Ectodermal cell (in vitro differentiated cells): ENCODE data around the gene WDFY2.

Source experiments
- H3K27ac ChIP-seq: 2 replicates; pipeline ENCODE4 v1.7.0; 2013; ENCODE audit warnings: mild to moderate bottlenecking, low read depth, low read length; ENCODE audit not compliant: insufficient read depth, poor library complexity, severe bottlenecking
- H3K27me3 ChIP-seq: 2 replicates; pipeline ENCODE4 v1.7.0; 2013; ENCODE audit warnings: mild to moderate bottlenecking, low read length; ENCODE audit not compliant: insufficient read depth, control insufficient read depth, poor library complexity, severe bottlenecking
- H3K36me3 ChIP-seq: one replicate; pipeline ENCODE4 v1.7.0; 2013; ENCODE audit warnings: low read length; ENCODE audit not compliant: control insufficient read depth, insufficient read depth
- H3K4me1 ChIP-seq: one replicate; pipeline ENCODE4 v1.7.0; 2013; ENCODE audit warnings: low read length; ENCODE audit not compliant: control insufficient read depth, insufficient read depth
- H3K4me3 ChIP-seq: 2 replicates; pipeline ENCODE4 v1.7.0; 2013; ENCODE audit warnings: low read depth, low read length, control low read depth; ENCODE audit not compliant: insufficient read depth
- H3K9me3 ChIP-seq: 2 replicates; pipeline ENCODE4 v1.7.0; 2013; ENCODE audit warnings: mild to moderate bottlenecking, low read length, moderate library complexity; ENCODE audit not compliant: control insufficient read depth
- WGBS, 2 experiments: methylation state at CpG; one replicate each; pipeline ENCODE4 v1.1.7; 2013; ENCODE audit warnings: missing lambda C conversion rate in 2 of 2; 5-methylcytosine and 5-hydroxymethylcytosine counted together

Gene WDFY2

GRCh38 chr13:51697181-51697580, 112.9 kb downstream of the WDFY2 start:
- no peak overlapping the region for H3K27ac ChIP-seq
- no peaks in the 10 kb centered on the region for H3K9me3 ChIP-seq
- H3K36me3 ChIP-seq, result no peaks in the 10 kb centered on the region
- H3K4me3 ChIP-seq, result no peak overlapping the region
- H3K4me1 ChIP-seq, result no peaks in the 10 kb centered on the region
- 88 to 94% methylated on average over 4 of the region's 4 CpGs for WGBS, 2 experiments
- no peaks in the 10 kb centered on the region for H3K27me3 ChIP-seq

GRCh38 chr13:51697855-51698254, 113.6 kb downstream of the WDFY2 start:
- Histone ChIP-seq H3K36me3 (no peaks in the 10 kb centered on the region), H3K4me1 (no peaks in the 10 kb centered on the region), H3K4me3 (no peak overlapping the region), H3K9me3 (no peaks in the 10 kb centered on the region), H3K27ac (no peak overlapping the region), H3K27me3 (no peaks in the 10 kb centered on the region)
- WGBS, 2 experiments, result 85 to 100% methylated on average over 1 to 2 of the region's 2 CpGs

DNA sequence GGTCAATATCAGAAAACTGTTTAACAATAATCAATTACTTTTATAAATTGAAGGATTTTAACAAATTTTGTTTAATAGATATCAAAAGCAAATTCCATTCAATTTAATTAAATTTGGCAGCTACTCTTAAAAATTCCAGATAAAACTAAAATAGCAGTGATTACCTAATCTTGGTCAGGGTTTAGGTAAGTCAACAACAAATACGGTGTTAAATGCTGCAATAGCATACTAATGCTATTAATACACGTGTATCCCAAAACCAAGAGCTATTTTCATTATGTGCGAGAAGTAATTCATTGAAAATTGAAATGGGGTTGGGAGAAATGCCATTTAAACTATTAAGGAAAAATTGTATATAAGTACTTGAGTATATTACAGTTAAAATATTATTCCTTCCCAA, 114.1 kb downstream of the WDFY2 start:
- H3K27ac ChIP-seq, result no peak overlapping the region
- no peaks in the 10 kb centered on the region for H3K36me3 ChIP-seq
- no peak overlapping the region for H3K4me3 ChIP-seq
- WGBS, 2 experiments, result 100% methylated on average over 1 to 2 of the region's 3 CpGs
- H3K27me3 ChIP-seq, result no peaks in the 10 kb centered on the region
- H3K9me3 ChIP-seq, result no peaks in the 10 kb centered on the region
- no peaks in the 10 kb centered on the region for H3K4me1 ChIP-seq

DNA sequence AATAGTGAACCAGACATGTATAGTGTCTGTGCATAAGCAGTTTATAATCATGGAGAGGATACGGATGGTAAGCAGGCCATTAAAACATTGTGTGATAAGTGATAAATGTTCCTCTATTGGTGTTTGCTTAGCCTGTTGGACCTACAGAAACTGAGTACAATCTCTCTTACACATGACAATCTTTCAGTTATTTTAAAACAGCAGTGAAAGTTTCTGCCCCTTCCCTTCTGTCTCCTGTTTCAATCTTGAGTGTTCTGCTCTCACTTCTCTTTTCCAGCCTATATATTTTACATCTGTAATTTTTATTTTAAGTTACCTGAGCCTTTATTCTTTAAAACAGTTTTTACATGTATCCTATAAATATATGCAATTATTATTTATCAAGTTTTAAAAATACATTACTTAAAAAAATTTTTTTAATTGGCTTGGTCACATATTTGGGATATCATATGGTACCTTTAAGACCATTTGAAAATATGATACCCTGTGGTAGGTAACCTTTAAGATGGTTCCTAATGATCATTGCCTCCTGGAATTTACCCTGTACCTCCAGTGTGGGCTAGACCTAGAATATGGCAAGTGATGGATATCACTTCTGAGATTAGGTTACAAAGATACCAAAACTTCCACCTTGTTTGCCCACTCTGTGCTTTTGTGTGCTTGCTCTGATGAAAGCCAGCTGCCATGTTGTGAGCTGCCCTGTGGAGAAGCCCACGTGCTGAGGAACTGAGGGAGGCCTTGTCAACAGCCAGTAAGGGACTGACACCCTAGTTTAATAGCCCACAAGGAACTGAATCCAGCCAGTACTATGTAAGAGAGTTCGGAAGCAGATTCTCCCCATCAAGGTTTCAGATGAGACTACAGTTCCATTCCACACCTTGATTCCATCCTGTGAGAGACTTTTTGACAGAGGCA, 120.4 kb downstream of the WDFY2 start:
- Histone ChIP-seq H3K36me3 (no peaks in the 10 kb centered on the region), H3K27ac (no peak overlapping the region), H3K4me1 (no peaks in the 10 kb centered on the region), H3K4me3 (no peak overlapping the region), H3K27me3 (no peaks in the 10 kb centered on the region), H3K9me3 (no peaks in the 10 kb centered on the region)
- WGBS, 2 experiments, result 90 to 93% methylated on average over 3 of the region's 3 CpGs

- Histone ChIP-seq H3K9me3 (no peaks in the 10 kb centered on the region), H3K27ac (no peak overlapping the region), H3K36me3 (no peaks in the 10 kb centered on the region), H3K4me3 (no peak overlapping the region), H3K27me3 (no peaks in the 10 kb centered on the region), H3K4me1 (no peaks in the 10 kb centered on the region)
Measured at GRCh38 chr13:51707461-51707860, 123.2 kb downstream of the WDFY2 start.

GRCh38 chr13:51713807-51714206, 129.5 kb downstream of the WDFY2 start:
- H3K36me3 ChIP-seq, result no peaks in the 10 kb centered on the region
- no peak overlapping the region for H3K4me3 ChIP-seq
- H3K9me3 ChIP-seq, result no peaks in the 10 kb centered on the region
- H3K27ac ChIP-seq, result no peak overlapping the region
- no peaks in the 10 kb centered on the region for H3K4me1 ChIP-seq
- WGBS, 2 experiments, result 83 to 97% methylated on average over 1 of the region's 1 CpG
- H3K27me3 ChIP-seq, result no peaks in the 10 kb centered on the region

GRCh38 chr13:51714663-51715168, 130.5 kb downstream of the WDFY2 start:
- Histone ChIP-seq H3K4me3 (no peak overlapping the region), H3K27ac (no peak overlapping the region), H3K4me1 (no peaks in the 10 kb centered on the region), H3K9me3 (no peaks in the 10 kb centered on the region), H3K27me3 (no peaks in the 10 kb centered on the region), H3K36me3 (no peaks in the 10 kb centered on the region)
- 81 to 98% methylated on average over 2 of the region's 2 CpGs for WGBS, 2 experiments

- H3K27me3 ChIP-seq, result no peaks in the 10 kb centered on the region
- H3K9me3 ChIP-seq, result no peaks in the 10 kb centered on the region
- no peak overlapping the region for H3K27ac ChIP-seq
- H3K4me1 ChIP-seq, result no peaks in the 10 kb centered on the region
- no peaks in the 10 kb centered on the region for H3K36me3 ChIP-seq
- WGBS, 2 experiments, result 91 to 99% methylated on average over 2 of the region's 3 CpGs
- no peak overlapping the region for H3K4me3 ChIP-seq
Measured at GRCh38 chr13:51715613-51716012, 131.4 kb downstream of the WDFY2 start.

GRCh38 chr13:51717786-51718398, 133.6 kb downstream of the WDFY2 start:
- Histone ChIP-seq H3K9me3 (no peaks in the 10 kb centered on the region), H3K27me3 (no peaks in the 10 kb centered on the region), H3K36me3 (no peaks in the 10 kb centered on the region), H3K27ac (no peak overlapping the region), H3K4me1 (no peaks in the 10 kb centered on the region), H3K4me3 (no peak overlapping the region)
- 100% methylated on average over 1 of the region's 1 CpG for WGBS, 2 experiments

DNA sequence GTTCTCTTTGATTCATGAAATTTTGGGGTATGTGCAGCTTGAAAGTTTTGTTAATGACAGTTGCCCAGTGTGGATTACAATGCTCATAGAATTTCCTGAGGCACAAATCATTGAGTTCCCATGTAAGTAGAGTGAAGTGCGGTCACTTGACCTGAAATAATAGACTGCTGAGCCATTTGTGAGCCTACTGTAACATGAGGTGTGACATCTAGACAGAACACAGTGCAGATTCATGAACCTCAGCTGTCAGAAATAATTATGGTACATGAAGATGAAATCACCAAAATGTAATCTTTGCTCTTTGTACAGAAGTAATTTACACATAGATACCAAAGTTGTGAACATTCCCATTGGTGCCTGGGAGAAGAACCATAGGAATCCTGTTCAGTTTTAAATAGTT, 135.1 kb downstream of the WDFY2 start:
- Histone ChIP-seq H3K27me3 (no peaks in the 10 kb centered on the region), H3K9me3 (no peaks in the 10 kb centered on the region), H3K4me1 (no peaks in the 10 kb centered on the region), H3K27ac (no peak overlapping the region), H3K36me3 (no peaks in the 10 kb centered on the region), H3K4me3 (no peak overlapping the region)
- WGBS, 2 experiments, result 97 to 100% methylated on average over 1 of the region's 1 CpG
